GM18907 (cell line): ENCODE data around the gene GNPNAT1.
"Not testable (repeated sequence)": the region's sequence is repeated elsewhere in the genome, so short reads cannot be mapped to it uniquely, and the experiment has no call there.

ENCODE experiments used
- ATAC-seq: cut with Tn5 transposase; IDR thresholded peaks from one replicate; pipeline ENCODE4 v1.9.1; 2021; ENCODE audit warnings: mild to moderate bottlenecking, moderate library complexity; ENCODE audit not compliant: unreplicated experiment

GNPNAT1 gene

DNA sequence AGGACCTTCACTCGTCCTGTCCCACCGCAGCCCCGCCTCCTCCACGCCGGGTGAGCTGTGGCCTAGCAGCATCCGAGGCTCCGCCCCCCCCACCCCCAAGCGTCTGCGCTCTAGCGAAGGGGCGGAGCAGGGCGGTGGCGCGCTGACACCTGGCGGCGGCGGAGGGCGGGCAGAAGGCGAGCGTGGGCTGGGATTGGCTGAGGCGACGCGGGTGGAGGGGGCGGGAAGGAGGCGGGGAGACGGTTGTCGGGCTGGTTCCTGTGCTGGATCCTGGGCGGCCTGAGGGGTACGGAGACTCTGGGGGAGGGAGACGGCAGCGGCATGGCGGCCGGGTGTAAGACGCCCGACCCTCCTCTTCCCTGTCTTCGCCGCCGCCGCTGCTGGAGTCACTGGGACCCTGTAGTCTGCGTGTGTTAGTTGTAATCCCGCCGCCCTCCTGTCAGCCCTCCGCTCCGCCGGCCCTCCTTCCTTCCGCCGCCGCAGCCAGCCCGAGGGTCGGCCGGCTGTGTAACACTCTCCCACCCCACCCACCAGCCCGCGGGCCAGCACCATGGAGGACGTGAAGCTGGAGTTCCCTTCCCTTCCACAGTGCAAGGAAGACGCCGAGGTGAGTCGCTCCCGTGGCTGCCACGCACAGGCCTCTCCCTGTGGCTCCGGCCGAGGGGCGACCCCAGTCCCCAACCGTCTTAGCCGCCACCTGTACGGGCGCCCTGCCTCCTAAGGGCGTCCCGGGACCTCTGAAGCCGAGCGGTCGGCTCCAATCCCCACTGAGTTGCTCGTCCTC, 61.3 kb downstream of the GNPNAT1 start, which contains the start of gene STYX:
Gene STYX (plus strand): TSS at position 242 of the 784 bp plus-strand sequence. CDS start 309 bp downstream, at position 551.
- peak; percentile 93 for ATAC-seq

DNA sequence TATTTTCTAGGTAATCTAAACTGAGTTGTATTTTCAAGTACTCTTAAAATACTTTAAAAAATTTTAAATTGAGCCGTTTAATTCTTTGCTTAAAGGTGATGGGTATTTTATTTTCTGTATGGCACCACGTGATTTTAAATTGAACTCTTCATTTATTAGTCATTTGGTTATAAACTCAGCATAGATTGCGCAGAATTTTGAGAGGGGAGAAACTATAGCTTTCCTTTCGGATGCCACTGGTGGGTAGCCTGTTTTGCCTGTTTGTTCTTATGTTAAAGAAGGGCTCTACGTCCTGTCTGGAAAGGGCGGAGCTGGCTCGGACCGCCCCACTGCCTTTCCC, 61.9 kb downstream of the GNPNAT1 start:
- no peak for ATAC-seq

DNA sequence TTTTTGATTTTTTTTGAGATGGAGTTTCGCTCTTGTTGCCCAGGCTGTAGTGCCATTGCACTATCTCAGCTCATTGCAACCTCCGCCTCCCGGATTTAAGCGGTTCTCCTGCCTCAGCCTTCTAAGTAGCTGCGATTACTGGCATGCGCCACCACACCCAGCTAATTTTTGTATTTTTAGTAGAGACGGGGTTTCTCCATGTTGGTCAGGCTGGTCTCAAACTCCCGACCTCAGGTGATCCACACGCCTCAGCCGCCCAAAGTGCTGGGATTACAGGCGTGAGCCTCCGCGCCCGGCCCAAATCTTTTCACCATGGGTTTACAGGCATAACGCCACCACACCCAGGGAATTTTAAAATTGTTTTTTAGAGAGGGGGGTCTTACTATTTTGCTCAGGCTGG, 62.4 kb downstream of the GNPNAT1 start:
- ATAC-seq = not testable (repeated sequence)

DNA sequence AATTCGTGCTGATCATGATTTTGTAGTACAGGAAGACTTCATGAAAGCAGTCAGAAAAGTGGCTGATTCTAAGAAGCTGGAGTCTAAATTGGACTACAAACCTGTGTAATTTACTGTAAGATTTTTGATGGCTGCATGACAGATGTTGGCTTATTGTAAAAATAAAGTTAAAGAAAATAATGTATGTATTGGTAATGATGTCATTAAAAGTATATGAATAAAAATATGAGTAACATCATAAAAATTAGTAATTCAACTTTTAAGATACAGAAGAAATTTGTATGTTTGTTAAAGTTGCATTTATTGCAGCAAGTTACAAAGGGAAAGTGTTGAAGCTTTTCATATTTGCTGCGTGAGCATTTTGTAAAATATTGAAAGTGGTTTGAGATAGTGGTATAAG, 63.9 kb downstream of the GNPNAT1 start:
- not testable (repeated sequence) for ATAC-seq
